NB4 (cell line): Measurements from ENCODE around the gene NPAS2.

Experiments
- DNase-seq: peaks from one replicate; pipeline ENCODE4 v3.0.0; 2010; ENCODE audit warnings: low read depth
- H3K4me3 ChIP-seq: one replicate; pipeline ENCODE4 v1.5.1; 2011; ENCODE audit warnings: mild to moderate bottlenecking, low read depth, low read length, moderate library complexity
- CTCF ChIP-seq: IDR thresholded peaks from one replicate; pipeline ENCODE4 v1.5.1; 2012; ENCODE audit warnings: low read depth, low read length
- MAX ChIP-seq: IDR thresholded peaks from 2 replicates; pipeline ENCODE4 v1.6.1; 2011; ENCODE audit warnings: low read depth, low read length
- MYC ChIP-seq: IDR thresholded peaks from 2 replicates; pipeline ENCODE4 v1.6.1; 2011; ENCODE audit warnings: low read depth, low read length
- POLR2A ChIP-seq: IDR thresholded peaks from 2 replicates; pipeline ENCODE4 v1.6.1; 2011; ENCODE audit warnings: mild to moderate bottlenecking; ENCODE audit not compliant: insufficient read length; ENCODE audit errors: extremely low read depth

The NPAS2 gene

GRCh38 chr2:100968146-100969145 lies 148.5 kb downstream of the NPAS2 start:
- no peak for DNase-seq
- TF ChIP-seq POLR2A (no peak), MAX (no peak), MYC (no peak), CTCF (no peak)
- H3K4me3 ChIP-seq = no peak overlapping the region

- no peak overlapping the region for H3K4me3 ChIP-seq
- DNase-seq = no peak
- TF ChIP-seq POLR2A = no peak
- no peak for TF ChIP-seq MYC
- TF ChIP-seq MAX = no peak
- TF ChIP-seq CTCF = no peak
Measured at GRCh38 chr2:100969998-100970397, 150.1 kb downstream of the NPAS2 start.

- no peak overlapping the region for H3K4me3 ChIP-seq
- no peak for TF ChIP-seq MAX
- TF ChIP-seq CTCF = no peak
- TF ChIP-seq POLR2A = no peak
- TF ChIP-seq MYC = no peak
- DNase-seq = no peak
Measured at GRCh38 chr2:100971221-100971620, 151.3 kb downstream of the NPAS2 start.

- no peak for DNase-seq
- no peak for TF ChIP-seq CTCF
- TF ChIP-seq POLR2A = no peak
- no peak for TF ChIP-seq MYC
- TF ChIP-seq MAX = no peak
- no peak overlapping the region for H3K4me3 ChIP-seq
Measured at GRCh38 chr2:100972452-100972851, 152.5 kb downstream of the NPAS2 start.

GRCh38 chr2:100974712-100975520 lies 155.0 kb downstream of the NPAS2 start:
- DNase-seq = no peak
- TF ChIP-seq MAX (no peak), MYC (no peak), CTCF (no peak), POLR2A (no peak)
- H3K4me3 ChIP-seq = no peak overlapping the region
